Measurements from ENCODE around the gene TRPM8.

The TRPM8 gene

GRCh38 chr2:233950078-233950825 lies 33.1 kb downstream of the TRPM8 start:
- H3K27me3 Mint-ChIP-seq (ENCODE audit: low read depth, poor library complexity) = peaks cover 53% of the 10 kb centered on the region
- no peaks in the 10 kb centered on the region for H3K4me1 Mint-ChIP-seq
- peaks cover 1% of the 10 kb centered on the region for H3K9me3 Mint-ChIP-seq
- H3K4me3 Mint-ChIP-seq = no peak overlapping the region
- no peak overlapping the region for H3K27ac Mint-ChIP-seq
- TF ChIP-seq CTCF (IDR thresholded peaks at IDR 0.05) = no peak
- DNase-seq = no peak
- H3K36me3 Mint-ChIP-seq (ENCODE audit: low read depth) = no peaks in the 10 kb centered on the region

- Mint-ChIP-seq H3K9me3 (no peaks in the 10 kb centered on the region), H3K4me1 (no peaks in the 10 kb centered on the region), H3K27me3 (ENCODE audit: low read depth, poor library complexity) (peaks cover 50% of the 10 kb centered on the region), H3K36me3 (ENCODE audit: low read depth) (no peaks in the 10 kb centered on the region), H3K4me3 (no peak overlapping the region), H3K27ac (no peak overlapping the region)
- no peak for DNase-seq
- TF ChIP-seq CTCF (IDR thresholded peaks at IDR 0.05) = no peak
These were observed 35.2 kb downstream of the TRPM8 start for GRCh38 chr2:233952335-233952734.

- Mint-ChIP-seq H3K4me3 (no peak overlapping the region), H3K36me3 (ENCODE audit: low read depth) (no peaks in the 10 kb centered on the region), H3K27ac (no peak overlapping the region), H3K4me1 (no peaks in the 10 kb centered on the region), H3K27me3 (ENCODE audit: low read depth, poor library complexity) (peaks cover 43% of the 10 kb centered on the region), H3K9me3 (no peaks in the 10 kb centered on the region)
- DNase-seq = no peak
- no peak for TF ChIP-seq CTCF (IDR thresholded peaks at IDR 0.05)
These were observed 36.1 kb downstream of the TRPM8 start for GRCh38 chr2:233953087-233953801.

- H3K27ac Mint-ChIP-seq = no peak overlapping the region
- H3K27me3 Mint-ChIP-seq (ENCODE audit: low read depth, poor library complexity) = peaks cover 22% of the 10 kb centered on the region
- no peak for DNase-seq
- no peaks in the 10 kb centered on the region for H3K9me3 Mint-ChIP-seq
- no peaks in the 10 kb centered on the region for H3K4me1 Mint-ChIP-seq
- H3K4me3 Mint-ChIP-seq = no peak overlapping the region
- H3K36me3 Mint-ChIP-seq (ENCODE audit: low read depth) = no peaks in the 10 kb centered on the region
- no peak for TF ChIP-seq CTCF (IDR thresholded peaks at IDR 0.05)
These were observed 43.0 kb downstream of the TRPM8 start for GRCh38 chr2:233960203-233960602.

- no peak for DNase-seq
- no peak overlapping the region for H3K27ac Mint-ChIP-seq
- H3K9me3 Mint-ChIP-seq = no peaks in the 10 kb centered on the region
- no peak overlapping the region for H3K4me3 Mint-ChIP-seq
- no peaks in the 10 kb centered on the region for H3K4me1 Mint-ChIP-seq
- no peaks in the 10 kb centered on the region for H3K36me3 Mint-ChIP-seq (ENCODE audit: low read depth)
- peaks cover 19% of the 10 kb centered on the region for H3K27me3 Mint-ChIP-seq (ENCODE audit: low read depth, poor library complexity)
- TF ChIP-seq CTCF (IDR thresholded peaks at IDR 0.05) = no peak
These were observed 44.7 kb downstream of the TRPM8 start for GRCh38 chr2:233961905-233962304.
